Panc1 (cell line): ENCODE measurements around the gene NDUFS6. TPM values are rescaled to one million over a fixed set of nuclear protein-coding genes. Genes with fewer than 3 reads are reported as not detected.

Source experiments
- ATAC-seq: fragments of 200-7000 bp; cut with Tn5 transposase; 2 replicates; pipeline ENCODE4 v1.9.1; 2020; ENCODE audit warnings: mild to moderate bottlenecking, moderate library complexity
- BruUV-seq: library from RNA; stranded (reverse); fragments of 400-500 nt; replicated peaks from 2 replicates; lab custom pipeline; 2021; lab: Mats Ljungman, UMichigan
- CTCF ChIA-PET: fragments of 300-600 bp; sonication (Branson Sonifier 250); formaldehyde crosslinking; loops from one replicate; lab custom pipeline; 2022; ENCODE audit warnings: antibody characterized with exemption; lab: Charles Lee
- POLR2A ChIA-PET: fragments of 300-600 bp; sonication (Branson Sonifier 250); formaldehyde crosslinking; loops from one replicate; lab custom pipeline; 2022; ENCODE audit warnings: antibody characterized with exemption; lab: Charles Lee
- DNase-seq: peaks from one replicate; pipeline ENCODE4 v3.0.0-alpha.2; 2010; ENCODE audit warnings: low read depth, low spot score
- H3K27ac ChIP-seq: 2 replicates; pipeline ENCODE4 v1.5.1; 2011; ENCODE audit warnings: mild to moderate bottlenecking, low read length, inconsistent platforms
- H3K27me3 ChIP-seq: fragments of 200-500 bp; sonication (Bioruptor generic); 2 replicates; pipeline ENCODE4 v1.6.0; 2014; ENCODE audit warnings: low read length, inconsistent platforms; ENCODE audit not compliant: control insufficient read depth, insufficient read depth
- H3K36me3 ChIP-seq: fragments of 200-500 bp; sonication (Bioruptor generic); 2 replicates; pipeline ENCODE4 v1.5.1; 2014; ENCODE audit warnings: inconsistent platforms, mild to moderate bottlenecking, low read length, moderate library complexity; ENCODE audit not compliant: control insufficient read depth, insufficient read depth
- H3K4me1 ChIP-seq: 2 replicates; pipeline ENCODE4 v1.5.1; 2011; ENCODE audit warnings: inconsistent platforms, mild to moderate bottlenecking, low read length, moderate library complexity; ENCODE audit not compliant: control insufficient read depth, insufficient read depth
- H3K4me3 ChIP-seq, 2 experiments: 2 replicates each; pipeline ENCODE4 v1.5.1; 2011 to 2012; ENCODE audit warnings: low read depth in 2 of 2, low read length in 2 of 2, mild to moderate bottlenecking in 2 of 2, inconsistent platforms in 1 of 2, moderate library complexity in 1 of 2
- H3K9me3 ChIP-seq: fragments of 200-500 bp; sonication (Bioruptor generic); 2 replicates; pipeline ENCODE4 v1.5.1; 2014; ENCODE audit warnings: low read depth, mild to moderate bottlenecking, inconsistent platforms, low read length, moderate library complexity; ENCODE audit not compliant: control insufficient read depth, insufficient read depth
- CTCF ChIP-seq: fragments of 450-650 bp; IDR thresholded peaks from 2 replicates; pipeline ENCODE4 v1.5.1; 2017; ENCODE audit warnings: mild to moderate bottlenecking
- POLR2AphosphoS5 ChIP-seq: IDR thresholded peaks from 2 replicates; pipeline ENCODE4 v1.6.1; 2012; ENCODE audit warnings: mild to moderate bottlenecking, low read depth, low read length, moderate library complexity
- REST ChIP-seq, 2 experiments: IDR thresholded peaks; 2 replicates each; pipeline ENCODE4 v1.6.1; 2011 to 2012; ENCODE audit warnings: low read depth in 2 of 2, control low read depth in 1 of 2, low read length in 1 of 2, mild to moderate bottlenecking in 1 of 2, moderate library complexity in 1 of 2; ENCODE audit not compliant: insufficient read depth in 1 of 2
- SIN3A ChIP-seq: IDR thresholded peaks from 2 replicates; pipeline ENCODE4 v1.6.1; 2012; ENCODE audit warnings: low read depth, mild to moderate bottlenecking, low read length, moderate library complexity, borderline replicate concordance; ENCODE audit not compliant: insufficient read depth
- TCF7L2 ChIP-seq: IDR thresholded peaks from 2 replicates; pipeline ENCODE4 v1.6.1; 2011; ENCODE audit warnings: mild to moderate bottlenecking, low read depth, low read length, inconsistent platforms
- in situ Hi-C: cut with HindIII; loops from 2 replicates; pipeline ENCODE4 v1.10.0; 2016; ENCODE audit warnings: low sequenced_read_pairs, low pct_unique_long_range_greater_than_20kb
- intact Hi-C: fragments of 100-400 bp; cut with micrococcal nuclease; formaldehyde crosslinking; loops from one replicate; pipeline ENCODE4 v1.10.0; 2022; ENCODE audit not compliant: unreplicated experiment
- total RNA-seq: library from RNA; stranded (reverse); gene quantifications from one replicate; pipeline ENCODE4 v1.2.1, GENCODE V29; 2021; ENCODE audit not compliant: unreplicated experiment

NDUFS6 gene
- total RNA-seq, 1 experiment from 2014 or later: 70.6 TPM

GRCh38 chr5:1827886-1828397 is 26.7 kb downstream of the NDUFS6 start:
- DNase-seq: no peak
- Histone ChIP-seq H3K4me1 (no peaks in the 10 kb centered on the region), H3K36me3 (no peaks in the 10 kb centered on the region), H3K27ac (no peak overlapping the region), H3K4me3 (no peak overlapping the region), H3K9me3 (no peaks in the 10 kb centered on the region), H3K27me3 (no peaks in the 10 kb centered on the region)
- intact Hi-C loops (no loop called here), in situ Hi-C loops (no loop called here)
- no peak for TF ChIP-seq REST (IDR thresholded peaks at IDR 0.05; ENCODE audit: insufficient read depth in 1 of 2, low read depth in 2 of 2, low read length in 1 of 2)
- TF ChIP-seq SIN3A: no peak
- TF ChIP-seq TCF7L2: no peak
- TF ChIP-seq CTCF: no peak
- no peak for TF ChIP-seq POLR2AphosphoS5
- BruUV-seq: no TSS peak
- ChIA-PET CTCF (no interaction called here), POLR2A (no interaction called here)
- peak; percentile 19; the same call in 1 of the 2 replicates for ATAC-seq

- Histone ChIP-seq H3K36me3 (no peaks in the 10 kb centered on the region), H3K4me1 (no peaks in the 10 kb centered on the region), H3K27me3 (no peaks in the 10 kb centered on the region), H3K4me3 (no peak overlapping the region), H3K9me3 (no peaks in the 10 kb centered on the region), H3K27ac (no peak overlapping the region)
- ATAC-seq (no peak), DNase-seq (no peak)
- no TSS peak for BruUV-seq
- in situ Hi-C loops (no loop called here), intact Hi-C loops (no loop called here)
- CTCF ChIA-PET: no interaction called here
- POLR2A ChIA-PET: no interaction called here
- TF ChIP-seq REST (IDR thresholded peaks at IDR 0.05; ENCODE audit: insufficient read depth in 1 of 2, low read depth in 2 of 2, low read length in 1 of 2) (no peak), SIN3A (no peak), POLR2AphosphoS5 (no peak), TCF7L2 (no peak), CTCF (no peak)
These were observed 29.5 kb downstream of the NDUFS6 start for GRCh38 chr5:1830571-1831228.
